HG03521 (cell line): Measurements from ENCODE around the gene TYW1B.
"Not testable (repeated sequence)": the region's sequence is repeated elsewhere in the genome, so short reads cannot be mapped to it uniquely, and the experiment has no call there.

Experiments used
- ATAC-seq: cut with Tn5 transposase; IDR thresholded peaks from one replicate; pipeline ENCODE4 v1.9.1; 2021; ENCODE audit warnings: mild to moderate bottlenecking, moderate library complexity; ENCODE audit not compliant: unreplicated experiment

The TYW1B gene

GRCh38 chr7:72827839-72828591 is at the start of gene TYW1B:
TSS of gene TYW1B (minus strand) at chr7:72828200. CDS start at chr7:72828075, 125 bp downstream.
- peak; percentile 87 for ATAC-seq

- ATAC-seq = not testable (repeated sequence)
Measured at GRCh38 chr7:72867591-72867990, 39.6 kb upstream of the TYW1B start.

GRCh38 chr7:72858846-72859400 is 30.9 kb upstream of the TYW1B start:
- ATAC-seq = not testable (repeated sequence)

- ATAC-seq = not testable (repeated sequence)
Measured at GRCh38 chr7:72857925-72858324, 29.9 kb upstream of the TYW1B start.

- not testable (repeated sequence) for ATAC-seq
Measured at GRCh38 chr7:72855261-72855660, 27.3 kb upstream of the TYW1B start.

- not testable (repeated sequence) for ATAC-seq
Measured at GRCh38 chr7:72852937-72853336, 24.9 kb upstream of the TYW1B start.

- ATAC-seq = not testable (repeated sequence)
Measured at GRCh38 chr7:72850746-72851145, 22.7 kb upstream of the TYW1B start.

GRCh38 chr7:72844146-72844545 is 16.1 kb upstream of the TYW1B start:
- ATAC-seq = not testable (repeated sequence)

- ATAC-seq = not testable (repeated sequence)
Measured at GRCh38 chr7:72843166-72843565, 15.2 kb upstream of the TYW1B start.

GRCh38 chr7:72840966-72841511 is 13.0 kb upstream of the TYW1B start:
- not testable (repeated sequence) for ATAC-seq

- not testable (repeated sequence) for ATAC-seq
Measured at GRCh38 chr7:72838315-72838714, 10.3 kb upstream of the TYW1B start.

- ATAC-seq = not testable (repeated sequence)
Measured at GRCh38 chr7:72837291-72837690, 9.3 kb upstream of the TYW1B start.

- ATAC-seq = not testable (repeated sequence)
Measured at GRCh38 chr7:72830567-72830966, 2.6 kb upstream of the TYW1B start.

- peak; percentile 14 for ATAC-seq
Measured at GRCh38 chr7:72829687-72830354, 1.8 kb upstream of the TYW1B start.

GRCh38 chr7:72829291-72829686 is 1.3 kb upstream of the TYW1B start:
- ATAC-seq = peak; percentile 63

- not testable (repeated sequence) for ATAC-seq
Measured at GRCh38 chr7:72823765-72824732, 4.0 kb downstream of the TYW1B start.

GRCh38 chr7:72822497-72822896 is 5.5 kb downstream of the TYW1B start:
- not testable (repeated sequence) for ATAC-seq

- ATAC-seq = not testable (repeated sequence)
Measured at GRCh38 chr7:72818663-72819361, 9.2 kb downstream of the TYW1B start.

- not testable (repeated sequence) for ATAC-seq
Measured at GRCh38 chr7:72817661-72818060, 10.3 kb downstream of the TYW1B start.
